ENCODE measurements around the gene ETV6.
"Not testable (repeated sequence)": the region's sequence is repeated elsewhere in the genome, so short reads cannot be mapped to it uniquely, and the experiment has no call there.

Gene ETV6

DNA sequence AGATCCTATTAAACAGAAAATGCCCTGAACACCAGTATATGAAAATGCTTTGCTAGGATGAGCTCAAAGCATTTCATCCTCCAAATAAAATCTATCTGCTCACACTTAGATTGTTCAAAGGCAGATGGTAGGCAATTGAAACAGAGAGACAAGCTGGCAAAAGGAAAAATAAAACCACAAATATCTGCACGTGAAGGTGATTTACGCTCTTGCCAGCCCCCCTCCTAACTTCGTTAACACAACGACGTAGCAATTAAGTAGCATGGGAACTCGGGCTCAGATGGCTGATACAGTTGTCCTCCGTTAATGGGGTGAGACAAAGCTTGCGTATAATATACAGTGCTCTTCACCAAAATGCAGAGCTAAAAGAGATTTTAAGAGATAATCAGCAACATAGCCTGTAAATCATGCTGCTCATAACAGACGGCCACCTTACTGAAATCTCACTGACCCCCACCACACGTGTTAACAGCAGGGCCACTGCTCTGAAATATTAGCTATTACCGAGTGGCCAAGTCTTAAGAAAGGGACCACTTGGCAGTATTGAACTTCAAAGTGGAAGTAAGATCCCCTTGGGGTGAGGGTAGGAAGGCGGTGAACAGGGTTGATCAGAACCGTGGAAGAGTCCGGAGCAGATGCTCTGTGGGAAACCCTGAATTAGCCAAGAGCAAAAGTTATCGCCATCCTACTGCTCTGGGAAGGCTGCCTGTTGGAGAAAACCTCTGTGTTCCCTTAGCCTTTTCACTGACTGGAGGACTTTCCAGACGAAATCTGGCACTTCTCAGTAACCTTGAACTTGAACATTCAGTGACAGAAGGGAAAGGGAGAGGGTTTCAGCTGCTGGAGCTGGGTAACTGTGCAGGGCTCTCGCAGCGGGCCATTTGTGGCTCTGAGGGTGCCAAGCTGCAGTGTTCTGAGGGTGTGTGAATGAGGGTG is 23.1 kb downstream of the ETV6 start:
- no peak for DNase-seq

DNA sequence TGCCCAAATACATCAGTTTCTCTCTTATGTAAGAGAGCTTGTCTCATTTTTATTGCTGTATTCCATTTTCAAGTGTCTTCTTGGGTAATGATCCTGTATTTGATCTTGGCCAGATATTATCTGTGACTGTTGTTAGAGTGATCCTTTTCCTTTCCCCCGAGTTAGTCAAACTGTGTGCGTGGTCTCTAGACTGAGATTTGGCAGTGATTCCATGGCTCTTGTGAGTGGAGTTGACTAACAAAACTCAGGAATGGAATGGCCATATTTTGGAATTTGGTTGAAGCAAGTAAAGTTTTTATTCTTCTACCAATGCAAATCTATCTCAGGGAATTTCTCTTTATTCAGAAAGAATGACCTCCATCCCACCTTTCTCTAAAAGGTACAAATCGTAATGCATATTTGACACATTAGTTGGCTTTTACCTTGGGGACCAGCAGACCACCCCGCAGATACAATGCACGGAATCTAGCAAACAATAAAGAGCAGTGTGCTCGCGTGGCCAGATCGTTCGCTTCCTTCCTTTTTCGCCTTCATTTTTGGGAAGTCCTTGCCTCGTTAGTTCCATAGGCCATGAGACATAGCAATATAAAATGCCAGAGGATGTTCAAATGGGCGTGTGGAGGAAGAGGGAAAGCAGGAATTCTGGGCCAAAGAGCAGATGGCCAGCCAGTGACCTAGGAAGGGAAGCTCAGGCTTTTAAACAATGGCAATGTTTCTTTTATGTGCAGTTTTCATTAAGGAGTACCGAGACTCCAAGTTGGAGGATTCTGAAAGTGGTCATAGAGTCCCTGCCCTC is 24.4 kb downstream of the ETV6 start:
- DNase-seq = no peak

DNA sequence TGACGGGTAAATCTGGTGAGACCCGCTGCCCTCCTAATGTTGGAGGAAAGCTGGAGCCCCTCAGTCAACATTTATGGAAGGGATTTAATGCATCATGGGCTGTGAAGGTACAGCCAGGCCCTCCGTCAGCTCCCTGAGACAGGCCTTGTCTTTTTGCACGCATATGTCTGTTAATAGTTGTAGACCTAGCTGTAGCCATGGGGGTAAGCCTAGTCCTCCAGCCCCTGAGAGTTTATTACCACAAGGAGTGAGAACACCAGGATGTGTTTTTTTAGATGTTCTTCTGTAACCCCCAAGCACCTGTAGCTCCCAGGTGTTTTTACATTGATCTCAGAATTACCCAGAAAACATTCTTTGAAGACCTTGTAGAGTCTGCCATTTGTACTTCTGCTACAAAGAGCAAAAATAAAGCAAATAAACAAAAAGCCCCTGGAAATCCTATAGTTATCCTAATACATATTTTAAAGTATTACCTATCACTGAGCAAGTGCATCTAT is 25.5 kb downstream of the ETV6 start:
- DNase-seq = no peak

DNA sequence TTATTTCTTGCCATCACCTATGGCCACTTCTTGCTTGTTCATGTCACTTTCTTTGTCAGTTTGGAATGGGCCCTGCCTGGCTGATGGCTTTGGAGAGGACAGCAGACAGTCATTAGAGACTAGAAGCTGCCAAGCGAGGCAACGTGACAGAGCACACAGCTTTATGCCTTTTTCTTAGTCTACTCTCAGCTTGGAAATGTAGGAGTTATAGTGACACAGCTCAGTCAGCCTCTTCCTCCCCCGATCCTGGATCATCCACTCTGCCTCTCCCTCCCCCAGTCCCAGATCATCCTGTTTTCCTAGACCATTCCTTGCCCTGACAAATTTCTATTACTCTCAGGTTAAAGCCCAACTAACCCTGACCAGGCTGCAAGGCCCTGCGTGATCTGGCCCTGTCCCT is 26.6 kb downstream of the ETV6 start:
- no peak for DNase-seq

DNA sequence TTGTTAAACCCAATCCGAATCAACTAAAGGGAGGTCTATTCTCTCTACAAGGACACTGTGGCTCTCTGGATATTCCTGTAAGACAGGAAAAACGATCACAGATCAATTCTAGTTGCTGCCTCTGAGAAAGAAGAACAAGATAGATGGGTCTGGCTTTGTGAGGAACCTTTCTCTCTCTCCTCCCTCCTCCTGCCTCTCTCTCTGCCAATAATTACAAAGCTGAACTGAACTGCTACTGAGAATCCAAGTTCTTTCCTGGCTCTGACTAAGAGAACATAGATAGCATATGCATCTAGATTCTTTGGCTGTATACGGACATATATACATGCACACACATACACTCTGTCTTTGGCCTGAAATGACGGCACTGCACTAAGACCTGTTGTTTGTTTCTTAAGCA is 27.6 kb downstream of the ETV6 start:
- DNase-seq = no peak

DNA sequence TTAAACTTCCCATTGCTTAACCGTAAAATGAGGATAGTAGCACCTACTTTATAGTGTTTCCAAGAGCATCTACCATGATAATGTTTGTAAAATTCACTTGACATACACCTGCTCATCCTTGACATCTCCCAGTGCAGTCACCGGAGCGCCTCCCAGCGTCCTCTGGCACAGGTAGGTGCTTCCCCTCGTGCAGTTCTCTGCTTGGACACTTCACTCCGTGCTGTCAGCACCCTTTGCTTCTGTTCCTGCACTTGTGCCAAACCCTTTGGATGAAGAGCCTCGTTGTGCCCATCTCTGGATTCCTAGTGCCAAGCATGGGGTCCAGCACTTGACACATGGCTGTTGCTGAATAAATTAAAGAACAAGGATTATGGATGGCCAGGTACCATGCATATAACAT is 28.3 kb downstream of the ETV6 start:
- DNase-seq = no peak

DNA sequence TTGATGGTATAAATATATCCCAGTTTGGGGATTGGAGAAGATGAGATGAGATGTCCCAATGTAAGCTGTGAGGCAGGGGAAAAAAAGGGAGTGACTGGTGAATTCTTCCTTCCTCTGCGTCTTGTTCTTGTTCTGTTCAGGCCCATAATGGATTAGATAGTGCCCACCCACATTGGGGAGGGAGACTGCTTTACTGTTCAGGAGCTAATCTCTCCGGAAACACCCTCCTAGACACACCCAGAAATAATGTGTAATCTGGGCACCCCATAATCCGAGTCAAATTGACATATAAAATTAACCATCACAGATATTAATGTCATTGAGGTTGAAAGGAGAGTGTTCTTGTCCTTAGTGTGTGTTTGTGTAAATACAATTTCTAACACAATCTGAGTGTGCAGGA is 29.3 kb downstream of the ETV6 start:
- no peak for DNase-seq

DNA sequence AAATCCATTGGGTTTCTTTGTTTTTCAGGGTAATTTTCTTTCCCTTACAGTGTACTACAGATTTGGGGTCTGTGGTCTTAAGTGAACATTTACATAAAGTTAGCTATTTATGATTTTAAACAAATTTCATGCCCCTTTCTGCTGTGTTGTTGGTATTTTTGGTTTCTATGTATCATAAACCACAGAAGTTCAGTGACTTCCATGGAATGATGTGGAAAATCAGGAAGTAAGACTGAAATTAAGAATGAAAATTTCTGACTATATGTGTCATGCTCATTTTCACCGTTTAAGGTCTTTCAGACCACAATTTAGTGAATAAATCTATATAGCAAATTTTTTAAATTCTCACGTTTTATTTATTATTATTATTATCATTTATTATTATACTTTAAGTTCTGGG is 31.7 kb downstream of the ETV6 start:
- DNase-seq = no peak

DNA sequence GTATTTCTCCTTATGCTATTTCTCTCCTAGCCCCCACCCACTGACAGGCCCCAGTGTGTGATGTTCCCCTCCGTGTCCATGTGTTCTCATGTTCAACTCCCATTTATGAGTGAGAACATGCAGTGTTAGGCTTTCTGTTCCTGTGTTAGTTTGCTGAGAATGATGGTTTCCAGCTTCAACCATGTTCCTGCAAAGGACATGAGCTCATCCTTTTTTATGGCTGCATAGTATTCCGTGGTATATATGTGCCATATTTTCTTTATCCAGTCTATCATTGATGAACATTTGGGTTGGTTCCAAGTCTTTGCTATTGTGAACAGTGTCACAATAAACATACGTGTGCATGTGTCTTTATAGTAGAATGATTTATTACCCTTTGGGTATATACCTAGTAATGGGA is 32.2 kb downstream of the ETV6 start:
- DNase-seq = not testable (repeated sequence)

DNA sequence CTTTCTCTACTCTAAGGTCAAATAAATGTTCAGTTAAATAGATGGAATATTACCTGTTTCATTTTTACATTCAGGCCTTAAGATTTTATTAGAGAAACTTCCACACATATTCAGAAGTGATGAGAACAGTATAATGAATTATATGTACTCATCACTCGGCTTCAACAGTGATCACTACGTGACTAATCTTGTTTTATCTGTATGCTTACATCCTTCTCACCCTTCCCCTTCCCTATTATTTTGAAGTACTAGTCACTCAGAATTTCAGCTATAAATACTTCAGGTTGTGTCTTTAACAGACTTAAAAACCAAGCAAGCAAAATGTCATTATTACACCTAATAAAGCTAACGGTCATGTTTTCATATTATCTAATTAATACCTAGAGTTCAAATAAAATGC is 34.9 kb downstream of the ETV6 start:
- DNase-seq = no peak

DNA sequence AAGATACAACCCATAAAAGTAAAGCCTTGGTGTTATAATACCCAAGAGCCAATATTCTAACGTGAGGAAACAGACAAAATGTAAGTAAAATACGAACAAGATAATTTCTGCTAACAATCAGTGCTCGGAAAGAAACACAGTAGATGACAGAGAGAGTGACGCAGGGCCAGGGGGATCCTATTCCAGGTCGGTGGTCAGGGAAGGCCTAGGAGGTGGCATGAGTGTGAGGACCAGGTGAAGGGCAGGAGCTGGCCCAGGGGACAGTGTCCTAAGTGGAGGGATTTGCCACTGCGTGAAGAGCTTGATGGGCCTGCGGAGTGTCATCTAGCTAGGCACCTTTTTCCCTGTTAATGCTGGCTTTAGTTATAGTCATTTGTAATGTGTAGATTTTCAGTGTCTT is 35.3 kb downstream of the ETV6 start:
- DNase-seq = no peak

DNA sequence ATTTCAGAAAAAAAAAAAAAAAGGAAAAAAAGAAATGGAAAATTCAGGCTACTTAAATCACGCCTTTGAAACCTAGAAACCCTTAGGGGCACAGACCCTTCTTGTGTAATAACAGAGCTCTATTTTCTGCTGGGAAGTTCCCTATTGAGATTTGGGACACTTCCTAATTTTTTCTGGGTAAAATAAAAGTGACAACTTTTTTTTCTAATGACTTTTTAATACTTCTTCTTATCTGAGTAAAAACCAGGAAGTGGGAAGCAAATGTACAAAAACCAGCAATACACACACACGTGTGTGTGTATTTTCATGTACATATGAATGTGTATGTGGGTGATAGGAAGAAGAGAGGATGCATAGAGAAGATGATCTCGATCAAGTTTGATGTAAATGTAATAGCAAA is 35.8 kb downstream of the ETV6 start:
- no peak for DNase-seq

DNA sequence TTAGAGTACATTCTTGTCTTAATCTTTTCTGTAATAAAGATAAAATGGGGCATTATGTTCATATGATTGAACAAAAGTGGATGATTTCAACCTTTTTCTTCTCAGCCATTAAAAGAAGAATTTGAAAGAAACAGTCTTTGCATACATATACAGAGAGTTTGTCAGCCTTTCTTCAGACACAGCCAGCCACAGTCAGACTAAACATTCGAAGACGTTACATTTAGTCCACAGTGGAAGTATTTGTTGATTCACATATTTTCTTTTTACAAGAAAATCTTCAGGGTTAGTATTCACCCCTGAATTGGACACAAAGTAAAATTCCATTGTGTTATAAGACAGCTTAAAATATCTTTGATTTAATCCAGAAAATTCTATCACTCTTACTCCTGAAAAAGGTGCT is 36.2 kb downstream of the ETV6 start:
- no peak for DNase-seq

DNA sequence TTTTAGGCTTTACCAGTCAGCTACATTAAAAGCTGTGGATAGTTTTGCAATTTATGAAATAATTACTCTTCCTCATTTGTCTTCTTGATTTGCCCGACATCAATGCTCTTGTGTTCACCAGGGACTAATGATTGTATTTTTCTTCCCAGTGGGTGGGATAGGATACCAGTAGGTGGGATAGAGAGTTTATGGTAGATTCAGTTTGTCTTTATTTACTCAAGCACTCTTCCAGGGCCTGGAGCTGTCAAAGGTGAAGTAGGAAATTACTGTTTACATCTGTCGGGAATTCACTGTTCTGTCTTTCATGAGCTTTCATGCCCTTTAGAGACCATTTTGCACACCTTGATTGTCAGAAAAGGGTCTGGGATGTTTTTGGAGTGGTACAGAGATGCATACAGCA is 36.6 kb downstream of the ETV6 start:
- no peak for DNase-seq

DNA sequence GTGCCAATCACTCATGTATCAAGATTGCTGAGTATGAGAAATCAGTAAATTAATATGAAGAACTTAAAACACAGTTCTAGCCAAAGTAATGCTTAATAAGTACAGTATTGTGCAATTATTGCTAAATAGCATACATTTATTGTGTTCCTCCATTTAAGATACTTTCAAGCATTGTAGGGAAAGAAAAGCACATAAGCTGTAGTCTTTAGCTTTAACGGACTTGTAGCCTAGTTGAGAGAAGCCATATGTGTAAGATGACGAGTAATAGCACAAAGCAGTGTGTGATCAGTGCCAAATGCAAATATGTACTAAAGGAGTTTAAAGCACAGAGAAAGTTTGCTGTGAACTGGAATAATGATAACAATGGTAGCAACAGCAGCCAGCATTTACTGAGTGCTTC is 38.1 kb downstream of the ETV6 start:
- no peak for DNase-seq

DNA sequence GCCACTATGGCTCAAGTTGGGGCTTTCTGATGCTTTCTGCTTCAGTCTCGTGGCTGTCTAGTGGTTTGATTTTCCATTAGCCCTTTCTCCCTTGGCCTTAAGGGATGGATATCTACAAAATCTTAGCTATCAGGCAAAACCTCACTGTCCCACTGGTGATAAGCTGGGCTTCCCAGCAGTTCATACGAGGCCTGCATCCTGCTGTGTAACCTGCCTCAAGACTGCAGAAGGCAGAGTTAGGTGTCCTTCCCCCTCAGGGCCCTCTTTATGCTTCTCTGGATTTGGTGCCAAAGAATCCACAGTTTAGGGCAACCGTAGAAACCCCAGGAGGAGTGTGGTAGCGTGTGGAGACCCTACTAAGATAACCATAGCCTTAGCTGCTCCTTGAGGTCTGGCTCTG is 38.9 kb downstream of the ETV6 start:
- no peak for DNase-seq

DNA sequence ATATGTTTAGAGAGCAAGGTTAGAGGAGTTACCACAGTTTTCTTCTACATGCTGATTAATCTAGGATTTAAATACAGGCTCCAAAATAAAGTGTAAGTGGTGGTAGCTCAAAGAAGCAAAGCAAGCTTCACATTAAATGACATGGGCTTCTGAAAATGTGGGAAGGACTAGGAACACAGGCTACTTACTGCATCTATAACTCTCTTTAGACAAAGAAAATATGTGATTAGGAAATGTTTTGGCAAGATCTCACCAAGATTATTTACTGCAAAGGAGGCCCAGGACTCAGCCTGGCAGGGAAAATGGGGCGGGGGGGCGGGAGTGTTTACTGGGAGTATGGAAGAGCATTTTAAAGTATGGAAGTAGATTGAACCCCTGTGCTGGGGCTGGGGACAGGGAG is 39.4 kb downstream of the ETV6 start:
- DNase-seq = no peak

DNA sequence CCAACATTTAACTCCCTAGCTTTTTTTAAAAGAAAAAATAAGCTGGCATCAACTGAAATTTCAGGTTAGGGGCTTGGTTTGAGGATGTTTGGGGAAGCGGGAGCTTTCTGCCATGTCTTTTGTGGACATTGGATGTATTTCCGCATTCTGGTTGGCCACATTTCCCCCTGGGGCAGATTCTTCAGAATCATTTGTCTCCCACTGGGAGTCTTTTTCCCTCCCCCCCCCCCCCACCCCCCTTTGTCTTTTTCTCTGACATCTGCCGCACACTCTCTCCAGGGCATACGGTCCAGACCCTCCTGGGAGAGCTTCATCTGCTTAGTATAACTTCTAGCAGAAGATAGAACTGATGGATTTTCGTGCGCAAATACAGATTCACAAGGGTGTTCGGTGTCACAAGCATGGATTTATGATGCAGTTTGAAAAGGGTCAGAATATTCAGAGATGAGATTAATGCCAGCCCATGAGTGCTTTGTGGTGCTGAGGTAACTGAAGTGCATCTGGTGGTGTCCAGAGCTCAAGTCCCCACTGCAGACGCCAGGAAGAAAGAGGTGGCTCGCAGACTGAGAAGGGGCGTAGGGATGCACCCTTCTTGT is 40.2 kb downstream of the ETV6 start:
- DNase-seq = no peak

DNA sequence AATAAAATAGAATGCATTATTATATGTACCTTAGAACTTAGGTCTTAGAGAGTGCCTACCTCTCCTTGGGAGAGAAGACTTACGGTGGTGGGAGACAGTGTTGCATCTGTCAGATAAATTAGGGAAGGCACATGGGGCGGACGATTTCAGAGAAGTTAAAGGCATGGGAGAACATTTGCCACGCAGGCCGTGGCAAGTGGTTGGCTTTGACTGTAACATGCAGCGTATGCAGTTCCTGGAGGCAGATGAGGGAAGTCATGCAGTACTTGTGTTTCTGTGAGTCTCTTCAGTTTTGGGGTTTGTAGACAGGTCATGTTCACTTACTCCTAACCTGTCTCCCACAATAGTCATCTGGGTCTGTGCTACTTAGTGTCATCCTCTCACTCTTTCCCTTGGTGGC is 43.6 kb downstream of the ETV6 start:
- no peak for DNase-seq

DNA sequence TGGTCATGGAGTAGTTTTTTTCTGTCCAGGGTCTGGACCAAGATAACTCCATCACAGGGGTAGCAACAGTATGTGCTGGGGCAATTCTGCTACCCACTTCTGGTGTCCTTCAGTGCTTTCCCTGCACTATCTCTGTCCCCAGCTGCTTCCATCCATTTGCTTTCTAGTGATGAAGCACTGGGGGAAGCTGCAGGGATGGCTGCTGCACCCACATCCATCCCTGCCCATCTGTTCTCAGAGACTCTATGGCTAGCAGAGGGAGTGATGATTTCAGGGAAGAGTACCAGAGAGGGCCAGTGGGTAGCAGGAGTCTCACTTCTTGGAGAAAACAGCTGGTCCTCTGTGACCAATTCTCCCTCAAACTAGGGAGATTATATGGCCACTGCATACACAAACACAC is 44.1 kb downstream of the ETV6 start:
- no peak for DNase-seq

DNA sequence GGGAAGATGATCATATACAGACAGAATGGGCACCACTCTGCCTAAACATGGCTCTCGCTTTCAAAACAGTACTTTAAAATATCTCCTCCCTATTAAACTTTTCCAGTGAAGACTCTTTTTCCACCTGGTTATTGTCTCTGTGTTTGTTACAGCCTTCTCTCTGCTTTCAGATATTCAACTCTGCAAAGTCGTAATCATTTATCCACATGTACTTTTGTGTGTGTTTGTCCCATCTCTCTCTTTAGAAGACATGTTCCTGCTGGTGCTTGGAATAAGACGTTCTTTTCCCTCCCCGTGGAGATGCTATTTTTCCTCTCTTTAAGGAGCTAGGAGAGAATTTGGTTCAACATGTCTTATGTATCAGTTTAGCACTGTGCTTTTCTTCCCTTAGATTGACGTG is 45.1 kb downstream of the ETV6 start:
- DNase-seq = no peak

DNA sequence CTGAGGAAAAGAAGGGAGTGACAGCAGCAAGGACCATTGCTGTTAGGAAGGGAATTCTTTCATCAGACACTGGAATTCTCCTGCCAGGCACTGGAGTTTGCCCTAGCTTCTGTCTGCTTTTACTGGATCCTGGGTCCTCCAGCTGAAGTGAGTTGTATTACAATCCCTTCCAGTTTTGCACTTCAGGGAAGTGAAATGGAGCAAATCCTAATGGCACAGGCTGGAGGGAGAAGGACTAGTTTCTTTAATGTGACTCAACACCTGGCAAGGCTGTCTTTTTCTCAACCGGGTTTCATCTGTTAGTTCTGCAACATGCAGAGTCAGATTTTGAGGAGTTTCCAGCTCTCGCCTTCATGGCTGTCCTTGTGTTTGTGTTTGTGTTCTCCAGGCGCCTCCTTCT is 45.8 kb downstream of the ETV6 start:
- DNase-seq = no peak

DNA sequence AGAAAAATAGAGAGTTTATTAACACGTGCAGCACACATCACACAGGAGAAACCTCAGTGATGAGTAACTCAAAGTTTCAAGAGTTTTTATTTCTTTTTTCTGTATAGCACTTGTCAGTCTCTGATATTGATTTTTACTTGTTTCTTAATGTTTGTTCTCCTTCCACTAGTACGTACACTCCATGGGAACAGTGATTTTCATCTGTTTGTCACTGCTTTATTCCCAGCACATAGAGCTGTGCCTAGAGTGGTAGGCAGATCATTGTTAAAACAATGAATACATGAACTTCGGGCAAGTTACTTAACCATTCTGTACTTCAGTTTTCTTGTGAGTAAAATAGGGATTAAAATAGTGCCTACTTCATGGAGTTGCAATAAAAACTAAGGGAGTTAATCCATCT is 46.6 kb downstream of the ETV6 start:
- no peak for DNase-seq

DNA sequence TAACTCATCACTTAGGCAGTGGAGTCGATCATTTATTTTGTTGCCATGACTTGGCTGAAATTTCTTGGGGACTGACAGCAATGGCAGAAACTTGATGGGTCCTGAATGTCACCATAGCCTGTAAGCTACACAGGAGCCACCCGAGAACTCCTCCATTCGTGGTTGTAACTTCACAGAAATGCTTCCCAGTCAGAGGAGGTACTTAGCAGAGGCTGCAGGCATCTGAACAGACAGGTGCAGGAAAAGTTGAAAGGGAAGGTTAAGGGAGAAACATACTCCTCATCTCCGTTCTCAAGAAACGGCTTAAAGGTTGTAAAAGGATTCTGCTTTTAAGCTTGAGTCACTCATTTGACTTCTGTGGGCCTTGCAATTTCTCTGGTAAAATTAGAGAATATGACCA is 47.7 kb downstream of the ETV6 start:
- DNase-seq = no peak

Data from activated CD4-positive, alpha-beta T cell treated with anti-CD3 and anti-CD28 coated beads, Interleukin-2, amount 50 U/mL, for 16 hours (primary cell).